Measurements from ENCODE around the gene ANKRD9. TPM values are rescaled to one million over a fixed set of nuclear protein-coding genes. Genes with fewer than 3 reads are reported as not detected.

Gene ANKRD9
- total and polyA plus RNA-seq, 2 of the 13 experiments (the other 11 are each of a cell fraction or from before 2014, with no cell fraction given), result 10.0 to 15.0 TPM

- TF ChIP-seq KLF16 (CRISPR knock-in tag; IDR thresholded peaks at IDR 0.05) (no peak), MXD1 (CRISPR knock-in tag; IDR thresholded peaks at IDR 0.05) (no peak), CHD4 (IDR thresholded peaks at IDR 0.05; ENCODE audit: borderline replicate concordance, low read length) (no peak), ZFP82 (CRISPR knock-in tag; IDR thresholded peaks at IDR 0.05; ENCODE audit: borderline replicate concordance) (no peak)
- TF ChIP-seq, protein P1, sequence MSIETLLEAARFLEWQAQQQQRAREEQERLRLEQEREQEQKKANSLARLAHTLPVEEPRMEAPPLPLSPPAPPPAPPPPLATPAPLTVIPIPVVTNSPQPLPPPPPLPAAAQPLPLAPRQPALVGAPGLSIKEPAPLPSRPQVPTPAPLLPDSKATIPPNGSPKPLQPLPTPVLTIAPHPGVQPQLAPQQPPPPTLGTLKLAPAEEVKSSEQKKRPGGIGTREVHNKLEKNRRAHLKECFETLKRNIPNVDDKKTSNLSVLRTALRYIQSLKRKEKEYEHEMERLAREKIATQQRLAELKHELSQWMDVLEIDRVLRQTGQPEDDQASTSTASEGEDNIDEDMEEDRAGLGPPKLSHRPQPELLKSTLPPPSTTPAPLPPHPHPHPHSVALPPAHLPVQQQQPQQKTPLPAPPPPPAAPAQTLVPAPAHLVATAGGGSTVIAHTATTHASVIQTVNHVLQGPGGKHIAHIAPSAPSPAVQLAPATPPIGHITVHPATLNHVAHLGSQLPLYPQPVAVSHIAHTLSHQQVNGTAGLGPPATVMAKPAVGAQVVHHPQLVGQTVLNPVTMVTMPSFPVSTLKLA (IDR thresholded peaks at IDR 0.05), result no peak
Measured at GRCh38 chr14:102507081-102507856, 2.3 kb downstream of the ANKRD9 start (continued).

GRCh38 chr14:102506626-102506925, 3.0 kb downstream of the ANKRD9 start:
- Histone ChIP-seq H3K9me3 (ENCODE audit: low read length) (no peaks in the 10 kb centered on the region), H3K4me3 (replicated peaks in 1 of 3; ENCODE audit: insufficient read depth in 1 of 3, low read depth in 2 of 3, low read length in 3 of 3) (no peak overlapping the region), H3K27me3 (ENCODE audit: control insufficient read depth in 1 of 2, insufficient read depth in 2 of 2, low read length in 2 of 2) (no peaks in the 10 kb centered on the region; a peak in 2 of 5 replicates), H3K27ac (ENCODE audit: extremely low read length, insufficient read depth, low read length) (no peak overlapping the region), H3K79me2 (ENCODE audit: insufficient read depth, low read length) (no peaks in the 10 kb centered on the region), H3K4me2 (ENCODE audit: low read depth, low read length) (no peak overlapping the region), H3K9ac (ENCODE audit: insufficient read depth, low read depth, low read length) (no peak overlapping the region), H3K36me3 (replicated peaks in 1 of 2; ENCODE audit: control insufficient read depth in 1 of 2, insufficient read depth in 2 of 2, low read length in 2 of 2) (peaks cover 3 to 4% of the 10 kb centered on the region in 2 experiments; a peak in 1 of 5 replicates), H3K4me1 (ENCODE audit: insufficient read depth, low read length) (peaks cover 23% of the 10 kb centered on the region), H4K20me1 (ENCODE audit: insufficient read depth, low read length) (no peaks in the 10 kb centered on the region), H2AFZ (ENCODE audit: low read length) (no peak overlapping the region)
- CTCF ChIA-PET (ENCODE audit: low intra/inter-chr PET ratio, low total read pairs), result no interaction called here
- in situ Hi-C loops (cut with HindIII; ENCODE audit: extremely low pct_ligation_motif_present, low pct_unique_long_range_greater_than_20kb), result no loop called here
- POLR2A ChIA-PET, result interaction anchor here (0.6 kb wide), 1 partner anchor 54 kb away, joined by 3 read pairs; no protein-coding TSS in a partner anchor
- FAIRE-seq (no peak), DNase-seq (ENCODE audit: low spot score) (no peak), ATAC-seq (no peak)
- intact Hi-C loops (cut with micrococcal nuclease; ENCODE audit: unreplicated experiment), result no loop called here
- no TSS peak for BruUV-seq (replicated peaks)
- 94% methylated on average over 9 of the region's 11 CpGs for WGBS (ENCODE audit: low lambda C conversion rate)
- TF ChIP-seq AGO2 (optimal IDR thresholded peaks at IDR 0.05; ENCODE audit: low read depth, low read length), result peak; percentile 54
- TF ChIP-seq FOXC1 (CRISPR knock-in tag; IDR thresholded peaks at IDR 0.05; ENCODE audit: borderline replicate concordance), result no peak
- TF ChIP-seq FOSL1 (CRISPR knock-in tag; IDR thresholded peaks at IDR 0.05; ENCODE audit: borderline replicate concordance), result no peak
- TF ChIP-seq DMAP1 (CRISPR knock-in tag; IDR thresholded peaks at IDR 0.05), result no peak
- no peak for TF ChIP-seq ZNF772 (CRISPR knock-in tag; IDR thresholded peaks at IDR 0.05)
- 0 out of 2 replicates have a peak, but pooled peaks have one; percentile 2 for TF ChIP-seq ZBTB38 (CRISPR knock-in tag; IDR thresholded peaks at IDR 0.05)
